GM12874 (cell line): Measurements from ENCODE around the gene SFXN4.

ENCODE experiments used
- TF ChIP-seq, protein P1 (sequence below): IDR thresholded peaks from 2 replicates; pipeline ENCODE4 v1.5.1; 2011; ENCODE audit warnings: low read depth, mild to moderate bottlenecking, control low read depth, low read length, moderate library complexity; ENCODE audit not compliant: insufficient read depth

SFXN4 gene

DNA sequence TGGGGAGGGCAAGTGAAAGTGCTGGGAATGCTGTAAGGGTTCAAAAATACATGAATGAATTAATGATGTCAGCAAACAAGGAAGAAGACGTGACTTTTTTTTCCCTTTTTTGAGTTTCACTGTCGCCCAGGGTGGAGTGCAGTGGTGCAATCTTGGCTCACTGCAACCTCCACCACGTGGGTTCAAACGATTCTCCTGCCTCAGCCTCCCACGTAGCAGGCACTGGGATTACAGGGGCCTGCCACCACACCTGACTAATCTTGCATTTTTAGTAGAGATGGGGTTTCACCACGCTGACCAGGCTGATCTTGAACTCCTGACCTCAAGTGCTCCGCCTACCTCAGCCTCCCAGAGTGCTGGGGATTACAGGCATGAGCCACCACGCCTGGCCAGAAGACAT is 31.6 kb downstream of the SFXN4 start:
- TF ChIP-seq, protein P1, sequence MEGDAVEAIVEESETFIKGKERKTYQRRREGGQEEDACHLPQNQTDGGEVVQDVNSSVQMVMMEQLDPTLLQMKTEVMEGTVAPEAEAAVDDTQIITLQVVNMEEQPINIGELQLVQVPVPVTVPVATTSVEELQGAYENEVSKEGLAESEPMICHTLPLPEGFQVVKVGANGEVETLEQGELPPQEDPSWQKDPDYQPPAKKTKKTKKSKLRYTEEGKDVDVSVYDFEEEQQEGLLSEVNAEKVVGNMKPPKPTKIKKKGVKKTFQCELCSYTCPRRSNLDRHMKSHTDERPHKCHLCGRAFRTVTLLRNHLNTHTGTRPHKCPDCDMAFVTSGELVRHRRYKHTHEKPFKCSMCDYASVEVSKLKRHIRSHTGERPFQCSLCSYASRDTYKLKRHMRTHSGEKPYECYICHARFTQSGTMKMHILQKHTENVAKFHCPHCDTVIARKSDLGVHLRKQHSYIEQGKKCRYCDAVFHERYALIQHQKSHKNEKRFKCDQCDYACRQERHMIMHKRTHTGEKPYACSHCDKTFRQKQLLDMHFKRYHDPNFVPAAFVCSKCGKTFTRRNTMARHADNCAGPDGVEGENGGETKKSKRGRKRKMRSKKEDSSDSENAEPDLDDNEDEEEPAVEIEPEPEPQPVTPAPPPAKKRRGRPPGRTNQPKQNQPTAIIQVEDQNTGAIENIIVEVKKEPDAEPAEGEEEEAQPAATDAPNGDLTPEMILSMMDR, result no peak

DNA sequence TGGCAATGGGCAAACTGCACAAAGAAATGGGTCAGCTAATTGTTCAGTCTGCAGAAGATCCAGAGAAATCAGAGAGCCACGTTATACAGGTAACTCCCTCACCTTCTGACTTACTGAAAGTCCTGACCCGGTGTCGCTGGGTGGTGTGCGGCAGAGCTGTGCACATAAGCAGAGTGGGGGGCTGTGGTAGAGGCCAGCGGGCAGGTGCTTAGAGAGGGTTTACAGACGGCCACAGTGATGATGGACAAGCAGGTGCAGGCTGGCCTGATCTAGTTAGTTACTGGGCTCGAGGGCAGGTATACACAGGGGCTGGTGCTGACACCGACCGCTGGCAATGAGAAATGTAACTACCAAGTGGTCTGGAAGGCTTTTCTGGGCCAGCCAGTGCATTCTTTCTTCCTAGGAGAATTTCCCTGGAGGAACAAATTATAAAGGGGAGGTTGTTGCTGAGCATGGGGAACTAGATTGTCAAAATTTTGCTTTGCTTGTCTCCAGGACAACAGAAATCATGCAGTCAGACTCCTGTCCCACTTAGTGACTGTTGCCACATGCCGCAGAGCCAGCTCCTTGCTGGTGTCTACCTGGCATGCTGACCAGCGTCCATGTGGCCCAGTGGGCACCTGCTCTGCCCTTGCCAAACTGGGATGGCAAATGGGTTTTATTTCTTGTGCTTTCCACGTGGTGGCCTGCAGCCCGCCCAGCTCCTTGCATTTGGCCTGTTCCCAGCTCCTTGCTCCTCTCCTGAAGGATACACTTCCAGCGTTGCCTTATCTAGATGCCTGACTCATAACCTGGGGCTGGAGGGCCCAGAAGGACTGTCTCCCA is 32.8 kb downstream of the SFXN4 start:
- TF ChIP-seq, protein P1, result no peak

DNA sequence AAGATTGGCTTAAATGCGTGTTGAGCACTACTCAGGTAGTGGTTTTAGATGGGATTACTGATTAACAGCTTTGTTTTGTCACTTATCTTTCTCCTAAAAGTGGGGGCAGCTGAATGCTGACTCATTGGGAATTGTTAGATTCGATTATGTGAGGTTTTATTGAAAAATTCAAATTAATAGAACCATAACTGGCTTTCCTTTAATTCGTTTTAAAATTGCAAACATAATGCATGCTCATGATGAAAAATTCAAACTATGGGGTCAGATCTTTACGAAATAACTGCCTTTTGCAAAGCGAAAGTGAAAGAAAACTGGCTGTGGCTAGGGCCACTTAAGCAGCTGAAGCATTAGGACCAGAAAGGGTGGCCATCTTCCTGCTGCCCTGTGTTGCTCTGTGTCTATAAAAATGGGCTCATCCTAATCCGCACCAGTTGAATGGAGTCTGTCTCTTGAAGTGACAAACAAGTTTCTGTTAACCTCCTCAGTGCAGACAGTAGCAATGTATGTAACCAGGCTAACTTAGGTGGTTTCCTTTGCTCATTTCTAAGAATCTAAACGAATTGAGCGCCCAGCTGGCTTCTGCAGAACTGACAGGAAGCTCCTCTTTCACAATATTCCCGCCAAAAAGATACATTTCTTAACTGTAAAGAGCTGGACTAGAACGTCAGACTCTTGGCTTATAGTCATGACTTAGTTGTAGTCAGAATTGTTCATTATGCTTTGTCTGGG is 33.8 kb downstream of the SFXN4 start:
- TF ChIP-seq, protein P1, result no peak

DNA sequence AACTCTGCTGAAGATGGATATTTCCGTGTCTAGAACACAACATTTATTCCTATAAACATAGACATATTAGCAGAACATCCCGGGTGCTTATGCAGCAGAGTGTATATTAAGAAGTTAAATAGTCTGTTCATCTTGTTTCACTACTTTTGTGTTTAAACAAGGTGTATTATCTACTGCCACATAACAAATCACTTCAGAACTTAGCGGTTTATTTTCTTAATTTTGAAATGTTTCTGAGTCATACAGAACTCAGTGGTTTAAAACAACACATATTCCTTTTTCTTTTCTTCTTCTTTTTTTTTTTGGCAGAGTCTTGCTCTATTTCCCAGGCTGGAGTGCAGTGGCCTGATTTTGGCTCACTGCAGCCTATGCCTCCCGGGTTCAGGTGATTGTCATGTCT is 35.8 kb downstream of the SFXN4 start:
- TF ChIP-seq, protein P1, result no peak

GRCh38 chr10:119125942-119126341 is 39.6 kb downstream of the SFXN4 start:
- TF ChIP-seq, protein P1, result no peak

GRCh38 chr10:119120875-119121274 is 44.6 kb downstream of the SFXN4 start:
- TF ChIP-seq, protein P1, result no peak

- TF ChIP-seq, protein P1, result no peak
Observed at GRCh38 chr10:119120413-119120867, 45.1 kb downstream of the SFXN4 start.
